Measurements from ENCODE around the gene ILK.

ILK gene

DNA sequence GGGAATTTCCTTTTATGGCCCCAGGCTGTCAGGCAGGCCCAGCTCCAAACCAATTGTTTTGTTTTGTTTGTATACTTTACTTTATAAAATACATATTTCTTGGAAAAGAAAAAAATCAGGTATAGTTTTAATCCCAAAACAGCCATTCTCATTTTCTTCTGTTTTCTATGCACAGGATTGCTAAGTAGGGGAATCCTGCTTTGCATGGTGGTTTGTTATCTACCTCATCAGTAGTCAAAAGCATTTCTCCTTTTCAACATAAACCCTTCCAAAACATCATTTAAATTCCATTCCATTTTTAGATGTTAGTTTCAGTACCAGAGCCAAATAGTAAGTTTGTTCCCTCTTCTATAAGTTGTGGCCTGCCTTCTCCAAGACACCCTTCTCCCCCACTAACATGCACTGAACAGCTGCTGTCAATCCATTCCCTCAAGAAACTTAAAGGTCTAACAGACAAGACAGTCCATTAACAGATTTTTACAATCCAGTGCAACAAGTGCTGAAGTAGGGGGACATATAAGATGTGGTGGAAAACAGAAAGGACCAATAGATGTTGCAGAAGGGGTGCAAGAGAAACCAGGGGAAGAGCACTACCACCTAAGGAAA, 3.7 kb downstream of the ILK start:
- DNase-seq = no peak

GRCh38 chr11:6608011-6608410, 4.4 kb downstream of the ILK start:
- DNase-seq = no peak

- DNase-seq = no peak
These were observed 5.3 kb downstream of the ILK start for GRCh38 chr11:6608726-6609501.

DNA sequence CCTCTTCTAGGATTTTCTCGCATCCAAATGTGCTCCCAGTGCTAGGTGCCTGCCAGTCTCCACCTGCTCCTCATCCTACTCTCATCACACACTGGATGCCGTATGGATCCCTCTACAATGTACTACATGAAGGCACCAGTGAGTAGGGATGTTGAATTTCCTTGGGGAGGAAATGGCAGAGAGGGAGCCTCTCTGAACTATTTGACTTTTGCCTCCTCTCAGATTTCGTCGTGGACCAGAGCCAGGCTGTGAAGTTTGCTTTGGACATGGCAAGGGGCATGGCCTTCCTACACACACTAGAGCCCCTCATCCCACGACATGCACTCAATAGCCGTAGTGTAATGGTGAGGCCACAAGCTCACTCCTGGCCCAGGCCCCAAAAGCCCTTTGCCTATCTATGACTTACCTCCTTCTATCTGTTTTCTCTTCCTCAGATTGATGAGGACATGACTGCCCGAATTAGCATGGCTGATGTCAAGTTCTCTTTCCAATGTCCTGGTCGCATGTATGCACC, 6.0 kb downstream of the ILK start:
- no peak for DNase-seq

GRCh38 chr11:6610591-6610990, 7.0 kb downstream of the ILK start:
- no peak for DNase-seq

DNA sequence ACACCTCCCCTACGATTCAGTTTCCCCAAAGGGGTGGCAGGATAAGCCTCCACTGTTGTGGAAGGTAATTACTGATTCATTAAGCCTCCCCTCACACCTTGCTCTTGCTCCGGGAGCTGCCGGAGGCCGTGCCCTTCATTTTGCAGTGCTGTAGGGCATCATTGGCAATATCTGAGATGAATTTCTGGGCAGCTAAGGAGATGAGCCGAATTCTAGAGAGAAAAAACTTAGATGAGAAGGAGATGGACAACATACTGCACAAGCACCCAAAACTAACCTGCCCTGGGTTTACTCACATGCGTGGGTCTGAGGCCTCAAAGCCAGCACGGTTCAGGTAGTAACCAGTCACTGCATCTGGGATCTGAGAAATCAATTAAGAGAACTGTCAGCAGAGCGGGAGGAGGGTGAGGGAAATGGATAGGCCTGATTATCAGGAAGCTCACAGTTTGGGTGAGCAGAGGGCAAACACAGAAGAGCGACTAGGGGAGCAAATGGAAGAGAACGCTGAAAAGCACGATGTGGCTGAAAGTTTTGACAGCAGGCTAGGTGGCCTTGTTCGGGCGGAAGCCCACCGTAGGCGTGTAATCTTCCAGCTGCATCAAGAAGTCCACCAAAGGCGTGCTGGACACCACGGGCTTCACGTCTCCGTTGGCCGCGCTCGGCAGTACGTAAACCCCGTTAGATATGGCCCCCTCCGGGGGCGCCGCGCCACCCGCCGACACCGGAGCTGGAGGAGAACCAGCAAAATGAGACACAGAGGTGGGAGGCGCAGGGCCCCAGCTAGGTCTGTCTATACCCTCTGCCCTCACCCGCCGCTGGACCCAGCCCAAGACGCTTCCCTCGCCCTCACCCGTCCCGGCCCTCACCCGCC, 7.8 kb downstream of the ILK start:
- peak in 1 of 2 experiments; percentile 15 for DNase-seq

- no peak for DNase-seq
These were observed 8.3 kb downstream of the ILK start for GRCh38 chr11:6611963-6612212.

DNA sequence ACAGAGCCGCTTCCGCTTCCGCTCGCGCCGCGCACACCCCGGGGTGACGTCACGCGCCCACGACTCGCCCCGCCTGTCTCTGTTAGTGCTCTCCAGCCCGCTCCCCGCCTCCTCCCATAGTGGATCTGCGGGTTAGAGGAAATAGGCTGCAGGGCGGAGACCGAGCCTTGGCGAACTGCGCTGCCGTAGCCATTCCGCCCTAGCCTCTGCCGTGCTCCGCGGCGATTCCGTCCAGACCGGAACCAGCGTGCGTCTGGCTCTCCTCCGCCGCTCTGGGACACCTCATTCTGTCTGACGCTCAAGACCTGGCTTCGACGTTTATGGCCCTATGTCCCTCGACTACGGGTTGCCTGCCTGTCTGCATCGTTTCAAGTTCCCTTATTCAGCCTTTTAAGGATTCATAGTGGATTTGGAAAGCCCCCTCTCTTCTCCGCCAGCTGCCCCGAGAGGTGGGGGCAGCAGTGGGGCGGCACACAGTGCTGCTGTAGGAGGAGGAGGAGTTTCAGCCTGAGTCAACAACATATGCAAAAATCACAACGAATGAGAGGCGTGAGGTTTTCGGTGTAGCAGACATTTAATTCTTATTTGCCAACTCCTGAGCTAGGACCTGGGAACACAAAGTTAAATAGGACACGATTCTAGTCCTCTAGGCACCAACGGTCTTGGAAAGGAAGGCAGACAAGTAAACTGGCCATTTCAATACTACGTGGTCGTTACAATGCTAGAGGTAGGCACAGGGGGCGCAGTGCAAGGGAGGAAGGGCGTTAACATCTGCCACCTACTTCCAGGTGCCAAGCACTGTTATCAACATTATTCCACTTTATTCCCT, 8.9 kb downstream of the ILK start, which contains the start of gene TAF10:
Gene TAF10, minus strand, starts transcription at position 4 of the 829 bp plus-strand sequence. CDS start 27 bp downstream, outside the sequence.
- DNase-seq = peak; percentile 93 to 95

GRCh38 chr11:6613496-6613895, 9.9 kb downstream of the ILK start:
- no peak for DNase-seq

- DNase-seq = no peak
These were observed 10.9 kb downstream of the ILK start for GRCh38 chr11:6614446-6614845.

GRCh38 chr11:6615046-6615445, 11.5 kb downstream of the ILK start:
- DNase-seq = no peak

GRCh38 chr11:6615882-6616585, 12.5 kb downstream of the ILK start:
- no peak for DNase-seq

- DNase-seq = no peak
These were observed 13.1 kb downstream of the ILK start for GRCh38 chr11:6616596-6617250.

DNA sequence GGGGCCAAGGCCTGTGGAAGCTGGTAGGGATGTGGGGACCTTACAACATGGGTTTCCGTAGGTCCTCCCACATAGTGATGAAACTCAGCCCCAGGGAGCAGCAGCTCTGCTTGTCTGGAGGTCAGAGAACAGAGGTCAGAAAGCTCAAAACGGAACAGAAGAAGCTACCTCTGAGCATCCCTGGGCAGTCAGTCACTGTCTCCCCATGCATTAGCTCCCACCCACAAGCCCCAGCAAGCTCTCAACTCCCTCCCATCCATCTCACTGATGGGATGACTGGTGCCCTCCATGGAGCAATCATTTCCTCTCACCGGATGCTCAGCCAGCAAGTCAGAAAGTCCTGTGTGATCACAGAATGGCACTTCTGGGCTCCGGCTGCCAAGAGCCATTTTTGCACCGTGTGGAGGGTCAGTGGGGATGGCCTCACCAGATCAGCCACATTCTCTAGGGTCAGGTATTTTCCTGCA, 13.8 kb downstream of the ILK start:
- DNase-seq = no peak

DNA sequence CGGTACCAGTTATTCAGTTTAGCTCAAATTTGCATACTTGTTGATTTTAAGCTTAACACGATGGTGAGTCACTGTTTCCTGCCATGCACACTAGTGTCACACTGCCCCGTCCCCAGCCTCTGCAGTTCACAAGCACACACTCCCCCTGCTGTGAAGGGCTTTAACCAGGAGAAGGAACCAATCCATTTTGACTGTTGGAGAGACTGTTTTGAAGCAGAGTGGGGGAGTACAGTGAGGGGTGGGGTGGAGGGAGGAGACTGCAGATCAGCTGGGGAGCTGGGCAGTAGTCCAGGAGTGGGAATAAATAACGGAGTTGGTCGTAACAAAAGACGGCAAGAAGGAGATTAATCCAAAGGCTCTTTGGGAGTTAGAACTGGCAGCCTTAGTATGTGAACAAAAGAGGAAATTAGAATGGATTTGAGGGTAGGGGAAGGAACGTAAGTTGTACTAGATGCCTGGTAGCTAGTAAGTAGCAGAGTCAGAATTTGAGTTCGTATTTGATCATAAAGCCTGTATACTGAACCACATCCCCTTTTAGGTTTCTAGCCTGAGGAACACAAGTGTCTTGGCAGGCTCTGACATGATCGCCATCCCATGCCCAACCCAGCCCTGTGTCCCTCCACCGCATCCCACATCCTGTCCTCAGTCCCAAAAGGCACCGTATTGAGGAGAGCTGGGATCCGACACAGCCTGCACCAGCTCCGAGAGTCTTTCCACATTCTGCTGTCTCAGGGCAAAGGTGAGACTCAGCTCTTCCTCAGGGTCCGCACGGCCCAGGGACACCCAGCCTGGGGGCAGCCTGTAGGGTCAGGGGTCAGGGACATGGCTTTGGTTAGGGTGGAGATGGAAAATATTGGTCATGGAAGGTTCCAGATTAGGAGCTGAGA, 14.8 kb downstream of the ILK start:
- peak; percentile 45 to 83 for DNase-seq

DNA sequence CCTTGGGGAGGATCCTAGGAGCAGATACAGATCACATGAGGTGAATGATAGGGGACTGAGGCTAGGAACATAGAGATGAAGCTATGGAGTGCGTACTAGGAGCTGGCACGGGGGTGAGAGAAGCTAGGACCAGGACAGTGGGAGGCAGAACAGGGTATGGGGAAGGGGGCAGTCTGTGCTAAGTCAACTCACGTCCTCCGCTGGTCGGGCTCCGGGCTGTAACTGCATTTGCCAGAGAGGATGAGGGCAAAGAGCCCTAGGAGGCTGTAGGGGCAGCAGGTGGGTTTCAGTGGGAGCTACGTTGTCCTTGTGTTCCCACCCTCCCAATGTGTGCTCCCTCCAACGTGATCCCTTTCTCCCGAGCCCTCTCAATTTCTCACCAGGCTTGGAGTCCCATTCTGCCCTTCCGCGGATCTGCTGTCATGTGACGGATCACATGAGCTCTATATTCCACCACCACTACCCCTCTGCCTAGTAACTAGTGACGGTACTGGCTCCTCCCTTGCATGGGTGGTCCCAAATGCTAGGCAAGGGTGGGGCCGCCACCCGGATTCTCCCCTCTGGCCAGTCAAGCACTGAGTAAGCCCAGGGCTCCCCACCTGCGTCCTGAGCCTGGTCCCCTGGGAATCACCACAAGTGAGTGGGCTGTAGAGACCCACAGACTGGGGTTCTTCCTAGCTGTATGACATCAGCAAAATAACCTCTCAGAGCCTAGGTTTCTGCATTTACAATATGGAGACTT, 15.6 kb downstream of the ILK start, which contains the start of gene TPP1:
Gene TPP1, minus strand, starts transcription at position 419 of the 742 bp plus-strand sequence. Its CDS starts 22 bp downstream, at position 397.
- peak; percentile 73 to 87 for DNase-seq

GRCh38 chr11:6620636-6621035, 17.1 kb downstream of the ILK start:
- DNase-seq = no peak

DNA sequence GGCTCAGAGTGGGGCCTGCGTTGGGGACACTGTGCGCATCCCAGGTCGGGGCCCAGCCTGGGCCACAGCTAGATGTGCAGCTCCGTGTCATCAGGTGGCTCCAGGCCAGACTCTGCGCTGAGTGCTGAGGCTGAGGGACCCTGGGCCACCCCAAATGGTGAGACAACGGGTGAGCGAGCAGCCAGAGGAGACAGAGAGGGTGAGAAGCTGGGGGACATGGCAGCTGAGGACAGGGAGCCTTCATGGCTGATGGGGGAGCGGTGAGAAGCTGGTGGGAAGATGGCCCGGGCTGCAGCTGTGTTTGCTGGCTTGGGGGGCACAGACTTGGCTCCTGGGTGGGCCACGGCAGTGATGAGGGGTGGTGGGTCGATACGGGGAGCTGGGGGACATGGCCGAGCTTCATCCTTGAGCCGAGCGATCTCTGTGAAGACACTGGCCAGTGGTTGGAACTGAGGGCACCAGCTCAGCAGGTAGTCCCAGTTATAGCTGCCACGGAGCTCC, 18.2 kb downstream of the ILK start:
- DNase-seq = no peak

Measured in stimulated activated CD4-positive, alpha-beta T cell treated with anti-CD3 and anti-CD28 coated beads, Interleukin-4, amount 100 ng/mL, for 4 hours (primary cell).